ENCODE data around the gene NDEL1. TPM values are rescaled to one million over a fixed set of nuclear protein-coding genes. Genes with fewer than 3 reads are reported as not detected.

The NDEL1 gene
- total RNA-seq, 1 experiment from 2014 or later = 38.4 TPM

DNA sequence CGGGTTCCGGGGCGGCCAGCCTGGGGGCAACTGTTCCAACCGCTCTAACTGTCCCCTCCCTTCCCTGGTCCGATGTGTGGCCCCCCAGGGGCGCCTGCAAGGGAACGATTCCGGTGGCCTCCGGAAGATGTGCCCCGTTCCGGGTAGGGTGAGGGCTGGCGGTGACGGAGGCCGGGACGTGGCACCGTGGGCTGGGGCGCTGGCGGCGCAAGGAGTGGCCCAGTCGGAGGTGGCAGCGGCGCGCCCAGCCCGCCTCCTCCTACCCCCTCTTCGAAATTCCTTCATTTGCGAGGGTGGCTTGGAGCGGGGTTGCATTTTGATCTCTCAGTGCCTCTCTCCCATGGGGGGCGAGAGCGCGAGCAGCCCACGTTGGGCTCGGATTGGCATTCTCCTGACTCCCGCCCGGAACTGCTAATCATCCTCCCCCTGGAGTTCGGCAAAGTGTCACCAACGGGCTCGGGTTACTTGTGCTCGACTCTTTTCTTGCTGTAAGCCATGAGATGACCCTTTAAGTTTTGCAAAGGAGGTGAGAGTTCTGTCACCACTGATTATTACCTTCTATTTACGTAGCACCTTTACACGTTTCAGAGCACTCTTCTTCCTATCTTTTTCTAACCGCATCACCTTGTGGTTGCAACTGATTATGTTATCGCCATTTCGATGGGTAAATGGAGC, 622 bp downstream of the NDEL1 start:
- no peak overlapping the region for H2AFZ ChIP-seq (ENCODE audit: low read length)
- Mint-ChIP-seq H3K27ac (peak overlapping the region; percentile 91 to 94 (median 92)), H3K9me3 (no peaks in the 10 kb centered on the region), H3K27me3 (ENCODE audit: low read depth) (no peaks in the 10 kb centered on the region), H3K4me3 (peak overlapping the region; percentile 93 to 97), H3K4me1 (peaks cover 12 to 13% of the 10 kb centered on the region in 2 experiments), H3K36me3 (ENCODE audit: insufficient read depth in 1 of 3, low read depth in 3 of 3) (peaks cover 5 to 14% (median 9%) of the 10 kb centered on the region in 3 experiments; a peak in 6 of 7 replicates)
- H4K20me1 ChIP-seq (ENCODE audit: control insufficient read depth, insufficient read depth, insufficient read length) = no peaks in the 10 kb centered on the region
- H4K5ac ChIP-seq (ENCODE audit: insufficient read length, low read depth, low read length) = no peak overlapping the region
- H3K23ac ChIP-seq (ENCODE audit: insufficient read length, low read depth, low read length) = no peak overlapping the region
- H2BK5ac ChIP-seq (ENCODE audit: insufficient read length, low read length) = no peak overlapping the region
- H3K56ac ChIP-seq (ENCODE audit: insufficient read length, low read depth, low read length) = no peak overlapping the region
- peak overlapping the region; percentile 98 for H3K4me2 ChIP-seq (ENCODE audit: insufficient read depth, insufficient read length, low read length)
- no peak overlapping the region for H2BK120ac ChIP-seq (ENCODE audit: low read depth, low read length, poor library complexity, severe bottlenecking)
- no peaks in the 10 kb centered on the region for H3K4me1 ChIP-seq (ENCODE audit: insufficient read depth, low read length)
- peak overlapping the region; percentile 5; the same call in 1 of the 2 replicates for H3K14ac ChIP-seq (ENCODE audit: insufficient read depth, low read length)
- H3K23me2 ChIP-seq (ENCODE audit: insufficient read length, low read depth, low read length, poor library complexity, severe bottlenecking) = peaks cover 11% of the 10 kb centered on the region
- no peak overlapping the region for H3T11ph ChIP-seq (ENCODE audit: low read length)
- peak; percentile 79 for DNase-seq
- peak overlapping the region; percentile 23 for H3K9ac ChIP-seq (ENCODE audit: extremely low read depth, insufficient read length, low read length)
- TF ChIP-seq, protein P1, sequence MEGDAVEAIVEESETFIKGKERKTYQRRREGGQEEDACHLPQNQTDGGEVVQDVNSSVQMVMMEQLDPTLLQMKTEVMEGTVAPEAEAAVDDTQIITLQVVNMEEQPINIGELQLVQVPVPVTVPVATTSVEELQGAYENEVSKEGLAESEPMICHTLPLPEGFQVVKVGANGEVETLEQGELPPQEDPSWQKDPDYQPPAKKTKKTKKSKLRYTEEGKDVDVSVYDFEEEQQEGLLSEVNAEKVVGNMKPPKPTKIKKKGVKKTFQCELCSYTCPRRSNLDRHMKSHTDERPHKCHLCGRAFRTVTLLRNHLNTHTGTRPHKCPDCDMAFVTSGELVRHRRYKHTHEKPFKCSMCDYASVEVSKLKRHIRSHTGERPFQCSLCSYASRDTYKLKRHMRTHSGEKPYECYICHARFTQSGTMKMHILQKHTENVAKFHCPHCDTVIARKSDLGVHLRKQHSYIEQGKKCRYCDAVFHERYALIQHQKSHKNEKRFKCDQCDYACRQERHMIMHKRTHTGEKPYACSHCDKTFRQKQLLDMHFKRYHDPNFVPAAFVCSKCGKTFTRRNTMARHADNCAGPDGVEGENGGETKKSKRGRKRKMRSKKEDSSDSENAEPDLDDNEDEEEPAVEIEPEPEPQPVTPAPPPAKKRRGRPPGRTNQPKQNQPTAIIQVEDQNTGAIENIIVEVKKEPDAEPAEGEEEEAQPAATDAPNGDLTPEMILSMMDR (conservative IDR thresholded peaks at IDR 0.05) = no peak
- no peak overlapping the region for H4K91ac ChIP-seq (ENCODE audit: insufficient read length, low read depth, low read length)
- H2BK12ac ChIP-seq (ENCODE audit: insufficient read length, low read depth, low read length) = no peak overlapping the region
- no peak overlapping the region for H3K4ac ChIP-seq (ENCODE audit: low read depth, low read length)
- no peak overlapping the region for H2BK15ac ChIP-seq (ENCODE audit: low read depth, low read length)
- H4K8ac ChIP-seq (replicated peaks; ENCODE audit: insufficient read length, low read depth, low read length) = no peak overlapping the region
- H3K79me1 ChIP-seq (ENCODE audit: insufficient read depth, low read depth, low read length, poor library complexity, severe bottlenecking) = peaks cover 6% of the 10 kb centered on the region
- no peaks in the 10 kb centered on the region for H3K9me3 ChIP-seq (ENCODE audit: control insufficient read depth, low read depth, low read length)
- no peak overlapping the region for H2BK20ac ChIP-seq (ENCODE audit: low read depth, low read length, poor library complexity, severe bottlenecking)
- WGBS (ENCODE audit: extremely low coverage, insufficient read length, low lambda C conversion rate) = no CpG with 5 or more reads among the region's 43 CpGs
- H3K27ac ChIP-seq (ENCODE audit: insufficient read length, low read depth, low read length) = peak overlapping the region; percentile 28
- peaks cover 6% of the 10 kb centered on the region; the same call in 1 of the 2 replicates for H3K79me2 ChIP-seq (ENCODE audit: insufficient read depth, low read length)
- no peak overlapping the region for H2AK5ac ChIP-seq (ENCODE audit: insufficient read length, low read length)
- H3K18ac ChIP-seq (ENCODE audit: insufficient read length, low read depth, low read length) = peak overlapping the region; percentile 72
- no peaks in the 10 kb centered on the region for H3K27me3 ChIP-seq (ENCODE audit: insufficient read depth, low read length)

Data from H9 (cell line).